Thyroid gland (tissue), 4 donors: Measurements from ENCODE around the gene DCLK2.

Experiments
- POLR2A ChIP-seq, 2 donors: fragments of 450-650 bp; IDR thresholded peaks; one replicate each; pipeline ENCODE4 v1.6.1; 2017; ENCODE audit warnings: antibody characterized with exemption in 2 of 2, mild to moderate bottlenecking in 2 of 2, moderate library complexity in 1 of 2
- TF ChIP-seq, protein P1 (sequence below), 6 experiments: fragments of 200-600 bp in 3 of 6; fragments of 450-650 bp in 3 of 6; sonication (generic) in 3 of 6; IDR thresholded peaks; one replicate each; pipeline ENCODE4 v1.5.1; 2016 to 2019; ENCODE audit warnings: antibody characterized with exemption in 6 of 6, mild to moderate bottlenecking in 2 of 6, inconsistent platforms in 1 of 6, moderate library complexity in 1 of 6

DNA sequence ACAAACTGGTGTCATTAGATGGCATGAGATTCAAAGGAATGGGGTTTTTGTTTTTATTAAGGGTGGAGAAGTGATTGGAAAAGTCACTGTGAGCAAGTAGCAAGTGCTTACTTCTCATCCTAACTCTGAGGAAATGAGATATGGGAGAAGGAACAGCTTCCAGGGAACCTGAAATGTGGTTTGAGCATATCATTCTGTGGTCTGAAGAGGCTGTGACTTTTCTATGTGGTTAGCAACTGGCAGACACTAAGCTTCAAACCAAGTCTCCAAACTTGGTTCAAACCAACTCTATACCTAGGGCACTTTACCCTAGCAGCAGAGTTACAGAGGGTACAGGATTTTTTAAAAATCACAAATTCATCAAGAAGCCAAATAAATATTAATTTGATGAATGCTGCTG is 58.2 kb downstream of the DCLK2 start:
- TF ChIP-seq, protein P1, sequence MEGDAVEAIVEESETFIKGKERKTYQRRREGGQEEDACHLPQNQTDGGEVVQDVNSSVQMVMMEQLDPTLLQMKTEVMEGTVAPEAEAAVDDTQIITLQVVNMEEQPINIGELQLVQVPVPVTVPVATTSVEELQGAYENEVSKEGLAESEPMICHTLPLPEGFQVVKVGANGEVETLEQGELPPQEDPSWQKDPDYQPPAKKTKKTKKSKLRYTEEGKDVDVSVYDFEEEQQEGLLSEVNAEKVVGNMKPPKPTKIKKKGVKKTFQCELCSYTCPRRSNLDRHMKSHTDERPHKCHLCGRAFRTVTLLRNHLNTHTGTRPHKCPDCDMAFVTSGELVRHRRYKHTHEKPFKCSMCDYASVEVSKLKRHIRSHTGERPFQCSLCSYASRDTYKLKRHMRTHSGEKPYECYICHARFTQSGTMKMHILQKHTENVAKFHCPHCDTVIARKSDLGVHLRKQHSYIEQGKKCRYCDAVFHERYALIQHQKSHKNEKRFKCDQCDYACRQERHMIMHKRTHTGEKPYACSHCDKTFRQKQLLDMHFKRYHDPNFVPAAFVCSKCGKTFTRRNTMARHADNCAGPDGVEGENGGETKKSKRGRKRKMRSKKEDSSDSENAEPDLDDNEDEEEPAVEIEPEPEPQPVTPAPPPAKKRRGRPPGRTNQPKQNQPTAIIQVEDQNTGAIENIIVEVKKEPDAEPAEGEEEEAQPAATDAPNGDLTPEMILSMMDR (IDR thresholded peaks at IDR 0.05) = no peak
- TF ChIP-seq POLR2A (IDR thresholded peaks at IDR 0.05) = no peak
